HG03571 (cell line): Measurements from ENCODE around the gene SLC16A9.
"Not testable (repeated sequence)": the region's sequence is repeated elsewhere in the genome, so short reads cannot be mapped to it uniquely, and the experiment has no call there.

Source experiments
- ATAC-seq: cut with Tn5 transposase; IDR thresholded peaks from one replicate; pipeline ENCODE4 v1.9.1; 2021; ENCODE audit not compliant: unreplicated experiment

SLC16A9 gene

DNA sequence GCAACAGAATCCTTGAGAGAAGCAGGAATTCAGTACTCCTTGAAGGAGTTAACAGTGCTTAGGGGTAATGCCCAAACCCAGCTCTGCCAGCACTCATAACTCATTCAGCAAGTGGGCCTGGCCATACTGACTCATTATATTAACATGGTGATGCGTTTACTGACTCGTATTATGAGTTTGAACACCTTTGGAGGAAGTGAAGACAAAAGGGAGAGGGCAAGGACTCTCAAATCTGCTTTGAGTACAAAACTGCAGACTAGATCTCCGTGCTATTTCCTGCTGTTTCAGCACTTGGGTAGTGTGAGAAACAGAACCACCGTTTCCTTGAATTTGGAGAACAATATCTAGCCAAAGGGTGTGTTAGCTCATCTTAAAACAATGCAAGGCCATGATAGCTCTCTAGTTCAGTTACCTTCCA, 30.8 kb downstream of the SLC16A9 start:
- ATAC-seq = no peak

GRCh38 chr10:59677253-59677831, 32.3 kb downstream of the SLC16A9 start:
- no peak for ATAC-seq

- no peak for ATAC-seq
Observed at GRCh38 chr10:59675812-59676211, 33.8 kb downstream of the SLC16A9 start.

DNA sequence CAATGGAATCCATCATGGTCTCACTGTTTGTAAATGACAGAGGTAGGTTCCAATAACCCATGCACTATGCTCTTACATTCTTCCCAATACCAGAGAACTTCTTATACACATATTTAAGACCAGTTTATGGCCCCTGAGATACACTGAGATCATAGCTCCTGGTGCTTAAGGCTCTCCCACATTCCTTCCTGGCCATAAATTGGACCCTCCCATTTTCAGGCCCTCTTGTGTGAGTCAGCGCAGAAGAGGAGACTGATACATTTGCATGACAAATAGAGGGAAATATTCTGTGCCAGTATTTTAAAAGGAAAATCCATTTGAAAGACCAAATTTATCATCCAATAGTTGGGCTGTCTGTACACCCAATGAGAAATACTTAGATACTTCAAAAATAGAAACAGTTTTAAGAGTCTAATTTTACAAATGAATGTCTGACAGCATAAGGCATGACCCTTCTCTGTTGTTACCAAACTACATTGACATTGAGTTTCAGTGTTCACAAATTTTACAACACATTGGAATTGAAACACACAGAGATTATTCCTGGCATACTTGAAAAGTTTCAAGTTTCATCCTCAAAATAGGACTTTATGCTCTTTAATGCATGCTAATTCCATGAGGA, 35.3 kb downstream of the SLC16A9 start:
- ATAC-seq = no peak

- no peak for ATAC-seq
Observed at GRCh38 chr10:59672150-59672875, 37.3 kb downstream of the SLC16A9 start.

DNA sequence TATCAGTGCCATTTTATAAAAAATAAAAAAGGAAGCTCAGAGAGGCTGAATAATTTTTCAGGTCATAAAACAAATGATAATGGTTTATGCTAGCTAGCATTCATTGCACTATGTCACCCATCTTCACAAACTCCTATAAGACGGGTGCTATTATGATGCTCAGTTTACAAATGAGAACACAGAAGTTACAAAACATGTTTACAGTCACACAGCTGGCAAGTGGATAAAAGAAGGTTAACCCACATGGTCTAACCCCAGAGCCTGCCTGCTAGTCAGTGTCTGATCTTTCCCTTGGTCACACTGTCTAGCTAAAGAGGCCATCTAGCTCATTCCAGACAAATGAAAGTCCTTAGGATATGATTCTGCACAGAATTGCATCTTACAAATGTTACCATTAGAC, 39.4 kb downstream of the SLC16A9 start:
- ATAC-seq = no peak

GRCh38 chr10:59668096-59668495, 41.6 kb downstream of the SLC16A9 start:
- no peak for ATAC-seq

DNA sequence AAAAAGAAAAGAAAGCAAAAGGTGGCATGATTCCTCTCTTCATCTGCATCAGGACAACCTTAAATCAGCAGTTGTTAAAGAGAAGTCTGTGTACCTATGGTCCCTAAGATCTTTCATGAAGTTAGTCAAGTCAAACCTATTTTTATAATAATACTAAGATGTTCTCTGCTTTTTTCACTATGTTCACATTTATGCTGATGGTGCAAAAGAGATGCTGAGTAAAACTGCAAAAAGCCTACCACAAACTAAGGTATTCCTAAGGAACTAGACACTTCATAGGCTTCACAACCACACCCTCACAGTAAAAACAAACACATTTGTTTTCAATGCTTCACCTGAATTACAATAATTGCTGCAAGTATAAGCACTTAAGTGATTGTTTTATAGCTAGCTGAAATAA, 43.3 kb downstream of the SLC16A9 start:
- no peak for ATAC-seq

DNA sequence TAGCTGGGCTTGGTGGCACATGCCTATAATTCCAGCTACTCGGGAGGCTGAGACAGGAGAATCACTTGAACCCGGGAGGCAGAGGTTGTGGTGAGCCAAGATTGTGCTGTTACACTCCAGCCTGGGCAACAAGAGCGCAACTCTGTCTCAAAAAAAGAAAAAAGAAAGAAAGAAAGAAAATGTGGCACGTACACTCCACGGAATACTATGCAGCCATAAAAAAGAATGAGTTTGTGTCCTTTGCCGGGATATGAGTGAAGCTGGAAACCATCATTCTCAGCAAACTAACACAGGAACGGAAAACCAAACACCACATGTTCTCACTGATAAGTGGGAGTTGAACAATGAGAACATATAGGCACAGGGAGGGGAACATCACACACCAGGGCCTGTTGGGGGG, 46.4 kb downstream of the SLC16A9 start:
- ATAC-seq = not testable (repeated sequence)

DNA sequence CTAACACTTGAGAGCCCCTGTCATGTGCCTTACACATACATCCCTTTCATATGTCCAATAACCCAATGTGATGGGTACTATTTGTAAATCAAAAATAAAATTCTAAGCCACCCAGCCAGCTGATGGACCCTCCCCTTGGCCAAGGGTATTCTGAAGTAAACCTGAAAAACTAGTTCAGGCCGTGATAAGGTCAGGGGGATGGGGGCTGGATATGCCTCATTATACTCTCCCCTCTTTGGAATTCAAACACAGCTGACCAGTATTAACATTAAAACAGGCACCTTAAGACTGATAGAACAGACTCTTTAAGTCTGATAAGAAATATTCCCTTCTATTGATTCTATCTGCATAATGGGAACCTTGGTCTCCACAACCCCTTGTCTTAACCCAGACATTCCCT, 51.9 kb downstream of the SLC16A9 start:
- no peak for ATAC-seq

- no peak for ATAC-seq
Observed at GRCh38 chr10:59655309-59655708, 54.3 kb downstream of the SLC16A9 start.

DNA sequence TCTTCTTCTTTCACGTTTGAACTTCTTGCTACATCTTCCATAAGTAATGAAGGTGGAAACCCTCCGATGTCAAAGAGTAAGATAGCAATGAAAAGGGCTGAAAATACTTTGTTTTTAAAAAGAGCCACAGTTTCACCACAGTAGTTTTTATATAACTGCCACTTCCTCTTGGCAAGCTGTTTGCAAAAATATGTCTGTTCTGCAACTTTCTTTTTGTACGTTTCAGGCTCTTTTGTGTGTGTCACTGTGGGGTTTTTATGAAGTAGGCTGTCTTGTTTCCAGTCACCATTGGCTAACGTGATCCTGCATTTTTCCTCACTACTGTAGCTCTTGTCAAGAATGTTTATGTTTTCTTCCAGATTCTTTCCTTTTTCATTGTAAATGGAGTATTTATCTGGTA, 55.6 kb downstream of the SLC16A9 start:
- ATAC-seq = no peak

DNA sequence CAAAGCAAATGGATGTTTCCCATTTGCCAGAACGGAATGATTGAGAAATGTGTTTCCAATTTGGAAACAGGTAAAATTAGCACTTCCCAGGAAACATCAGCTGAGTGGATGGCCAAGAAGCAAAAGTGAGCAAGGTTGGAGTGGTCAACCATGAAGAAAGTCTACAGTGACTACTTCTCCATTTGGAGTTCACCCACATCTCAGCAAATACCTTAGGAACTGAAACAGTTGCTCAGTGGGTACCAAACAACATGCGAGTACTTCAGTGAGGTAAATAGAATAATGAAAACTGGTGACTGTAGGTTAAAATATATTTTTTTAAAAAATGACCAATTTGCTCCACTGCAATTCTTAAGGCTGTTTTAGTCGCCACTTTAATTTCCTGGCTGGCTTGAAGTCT, 57.7 kb downstream of the SLC16A9 start:
- no peak for ATAC-seq

GRCh38 chr10:59649606-59650346, 59.9 kb downstream of the SLC16A9 start:
- ATAC-seq = no peak

GRCh38 chr10:59648711-59649201, 60.9 kb downstream of the SLC16A9 start:
- no peak for ATAC-seq

- ATAC-seq = no peak
Observed at GRCh38 chr10:59644841-59645240, 64.8 kb downstream of the SLC16A9 start.

GRCh38 chr10:59641688-59642087, 68.0 kb downstream of the SLC16A9 start:
- not testable (repeated sequence) for ATAC-seq

GRCh38 chr10:59635502-59636290, 74.0 kb downstream of the SLC16A9 start:
- ATAC-seq = no peak

DNA sequence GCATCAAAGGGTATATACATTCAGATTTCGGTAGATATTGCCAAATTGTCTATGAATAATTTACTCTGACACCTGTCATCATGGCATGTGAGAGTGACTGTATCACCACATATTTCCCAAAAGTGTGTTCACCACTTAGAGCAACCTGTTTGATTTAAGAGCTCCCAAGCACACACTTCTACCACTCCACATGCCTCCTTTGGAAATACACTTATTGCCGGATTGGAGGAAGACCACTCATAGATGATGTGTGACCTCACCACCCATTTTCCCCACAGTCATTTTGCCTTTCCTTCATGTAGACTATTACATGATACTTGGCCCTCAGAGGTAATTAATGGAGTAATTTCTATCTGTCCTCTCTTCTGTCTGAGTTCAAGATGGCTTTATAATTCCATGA, 75.5 kb downstream of the SLC16A9 start:
- no peak for ATAC-seq

GRCh38 chr10:59633063-59633462, 76.6 kb downstream of the SLC16A9 start:
- ATAC-seq = no peak
